ENCODE measurements around the gene JAKMIP1.

JAKMIP1 gene

DNA sequence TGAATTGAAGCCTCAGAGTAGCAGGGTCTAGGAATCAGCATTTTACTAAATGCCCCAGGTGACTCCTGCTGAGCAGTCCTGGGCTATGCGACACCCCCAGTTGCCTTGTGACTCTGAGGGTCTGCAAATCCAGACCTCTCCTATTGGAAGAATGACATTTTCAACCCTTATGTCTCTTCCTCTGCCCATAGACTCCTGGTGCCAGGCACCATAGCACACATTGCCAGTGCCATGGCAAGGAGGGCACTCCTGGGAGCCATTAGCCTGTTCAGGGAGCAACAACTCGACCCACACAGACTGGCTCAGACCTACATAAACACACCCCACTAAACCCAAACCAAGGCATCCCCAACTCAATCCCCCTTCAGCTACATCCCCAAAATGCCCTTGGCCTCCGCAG lies 3.7 kb upstream of the JAKMIP1 start:
- TF ChIP-seq, protein P1, sequence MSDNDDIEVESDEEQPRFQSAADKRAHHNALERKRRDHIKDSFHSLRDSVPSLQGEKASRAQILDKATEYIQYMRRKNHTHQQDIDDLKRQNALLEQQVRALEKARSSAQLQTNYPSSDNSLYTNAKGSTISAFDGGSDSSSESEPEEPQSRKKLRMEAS (IDR thresholded peaks at IDR 0.05) = no peak
- TF ChIP-seq TEAD4 (IDR thresholded peaks at IDR 0.05) = no peak
- no peak for TF ChIP-seq CREB1 (IDR thresholded peaks at IDR 0.05; ENCODE audit: low read depth)
- TF ChIP-seq TCF12 (IDR thresholded peaks at IDR 0.05; ENCODE audit: low read depth) = no peak
- TF ChIP-seq ZBTB7A (IDR thresholded peaks at IDR 0.05; ENCODE audit: low read depth) = no peak
- TF ChIP-seq CEBPB (IDR thresholded peaks at IDR 0.05) = no peak
- no peak for TF ChIP-seq NFIC (IDR thresholded peaks at IDR 0.05)
- TF ChIP-seq RAD21 (IDR thresholded peaks at IDR 0.05; ENCODE audit: low read depth) = no peak

DNA sequence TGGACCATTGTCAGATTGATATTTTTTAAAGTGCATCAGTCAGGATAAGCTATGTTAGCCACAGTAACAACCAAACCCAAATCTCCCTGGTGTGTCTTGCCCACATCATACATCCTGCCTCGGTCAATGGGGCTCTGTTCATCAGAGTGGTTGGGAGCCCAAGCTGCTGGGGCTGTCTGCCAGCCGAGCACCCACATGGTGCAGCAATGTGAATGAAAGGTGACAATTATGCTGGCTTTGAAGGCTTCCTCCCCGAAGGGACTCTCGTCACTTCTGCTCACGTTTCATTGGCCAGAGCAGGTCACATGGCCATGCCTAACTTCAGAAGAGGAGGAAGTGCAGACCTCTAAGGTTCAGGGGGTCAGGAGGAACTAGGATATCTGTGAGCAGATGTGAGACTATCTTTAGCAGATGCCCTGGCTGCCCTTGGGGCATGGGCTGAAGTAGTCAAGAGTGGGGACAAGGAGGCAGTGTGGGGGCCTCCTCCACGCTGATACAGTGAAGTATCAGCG lies 1.3 kb upstream of the JAKMIP1 start:
- TF ChIP-seq, protein P2, sequence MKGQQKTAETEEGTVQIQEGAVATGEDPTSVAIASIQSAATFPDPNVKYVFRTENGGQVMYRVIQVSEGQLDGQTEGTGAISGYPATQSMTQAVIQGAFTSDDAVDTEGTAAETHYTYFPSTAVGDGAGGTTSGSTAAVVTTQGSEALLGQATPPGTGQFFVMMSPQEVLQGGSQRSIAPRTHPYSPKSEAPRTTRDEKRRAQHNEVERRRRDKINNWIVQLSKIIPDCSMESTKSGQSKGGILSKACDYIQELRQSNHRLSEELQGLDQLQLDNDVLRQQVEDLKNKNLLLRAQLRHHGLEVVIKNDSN (IDR thresholded peaks at IDR 0.05) = peak; percentile 77
- TF ChIP-seq, protein P3, sequence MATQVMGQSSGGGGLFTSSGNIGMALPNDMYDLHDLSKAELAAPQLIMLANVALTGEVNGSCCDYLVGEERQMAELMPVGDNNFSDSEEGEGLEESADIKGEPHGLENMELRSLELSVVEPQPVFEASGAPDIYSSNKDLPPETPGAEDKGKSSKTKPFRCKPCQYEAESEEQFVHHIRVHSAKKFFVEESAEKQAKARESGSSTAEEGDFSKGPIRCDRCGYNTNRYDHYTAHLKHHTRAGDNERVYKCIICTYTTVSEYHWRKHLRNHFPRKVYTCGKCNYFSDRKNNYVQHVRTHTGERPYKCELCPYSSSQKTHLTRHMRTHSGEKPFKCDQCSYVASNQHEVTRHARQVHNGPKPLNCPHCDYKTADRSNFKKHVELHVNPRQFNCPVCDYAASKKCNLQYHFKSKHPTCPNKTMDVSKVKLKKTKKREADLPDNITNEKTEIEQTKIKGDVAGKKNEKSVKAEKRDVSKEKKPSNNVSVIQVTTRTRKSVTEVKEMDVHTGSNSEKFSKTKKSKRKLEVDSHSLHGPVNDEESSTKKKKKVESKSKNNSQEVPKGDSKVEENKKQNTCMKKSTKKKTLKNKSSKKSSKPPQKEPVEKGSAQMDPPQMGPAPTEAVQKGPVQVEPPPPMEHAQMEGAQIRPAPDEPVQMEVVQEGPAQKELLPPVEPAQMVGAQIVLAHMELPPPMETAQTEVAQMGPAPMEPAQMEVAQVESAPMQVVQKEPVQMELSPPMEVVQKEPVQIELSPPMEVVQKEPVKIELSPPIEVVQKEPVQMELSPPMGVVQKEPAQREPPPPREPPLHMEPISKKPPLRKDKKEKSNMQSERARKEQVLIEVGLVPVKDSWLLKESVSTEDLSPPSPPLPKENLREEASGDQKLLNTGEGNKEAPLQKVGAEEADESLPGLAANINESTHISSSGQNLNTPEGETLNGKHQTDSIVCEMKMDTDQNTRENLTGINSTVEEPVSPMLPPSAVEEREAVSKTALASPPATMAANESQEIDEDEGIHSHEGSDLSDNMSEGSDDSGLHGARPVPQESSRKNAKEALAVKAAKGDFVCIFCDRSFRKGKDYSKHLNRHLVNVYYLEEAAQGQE (IDR thresholded peaks at IDR 0.05; ENCODE audit: low read depth) = no peak

DNA sequence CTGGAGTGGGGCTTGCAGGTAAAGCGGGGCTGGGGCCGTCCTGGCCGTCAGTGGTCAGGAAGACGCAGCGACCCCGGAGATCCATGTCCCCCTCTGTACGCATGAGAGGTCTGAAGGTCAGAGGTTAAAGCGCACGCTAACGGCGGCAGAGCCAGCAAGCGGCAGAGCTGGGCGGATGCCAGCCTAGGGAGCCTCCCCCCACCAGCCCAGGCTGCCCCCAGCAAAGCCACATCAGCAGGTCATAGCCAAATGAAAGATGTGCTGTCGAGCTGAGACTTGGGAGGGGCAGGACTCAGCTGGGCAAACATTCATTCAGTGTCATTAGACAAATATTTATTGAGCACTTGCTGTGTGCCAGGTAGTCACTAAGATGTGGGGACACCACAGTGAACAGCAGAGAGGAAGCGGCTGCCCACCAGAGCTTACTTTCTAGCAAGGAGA lies 593 bp upstream of the JAKMIP1 start:
- TF ChIP-seq TEAD4 (IDR thresholded peaks at IDR 0.05) (no peak), RAD21 (IDR thresholded peaks at IDR 0.05; ENCODE audit: low read depth) (no peak), TCF12 (IDR thresholded peaks at IDR 0.05; ENCODE audit: low read depth) (no peak), CREB1 (IDR thresholded peaks at IDR 0.05; ENCODE audit: low read depth) (no peak), CEBPB (IDR thresholded peaks at IDR 0.05) (no peak)
- TF ChIP-seq, protein P2 (IDR thresholded peaks at IDR 0.05) = no peak
- TF ChIP-seq, protein P1 (IDR thresholded peaks at IDR 0.05) = no peak

DNA sequence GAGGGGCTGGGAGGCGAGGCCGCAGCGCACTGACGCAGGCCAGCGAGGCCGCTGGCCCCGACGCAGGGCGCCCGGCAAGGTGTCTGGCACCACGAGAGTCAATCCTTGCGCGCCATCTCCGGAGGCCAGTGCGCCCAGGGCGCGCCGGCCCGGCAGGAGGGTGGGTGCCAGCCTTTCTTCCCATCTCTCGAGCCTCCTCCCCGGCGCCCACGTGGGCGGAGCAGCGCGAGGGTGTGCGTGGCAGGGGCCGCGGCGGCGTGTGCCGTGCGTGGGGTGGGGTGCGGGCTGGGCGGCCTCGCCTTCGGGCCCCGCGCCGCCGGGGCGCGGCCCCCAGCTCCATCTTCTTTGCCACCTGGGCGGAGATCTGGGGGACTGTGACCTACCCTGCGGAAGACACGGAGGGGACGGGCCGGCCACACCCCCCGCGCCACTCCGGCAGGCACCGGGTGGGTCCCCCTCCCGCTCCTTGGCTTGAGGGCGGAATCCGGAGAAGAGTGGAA lies 877 bp downstream of the JAKMIP1 start:
- TF ChIP-seq, protein P1 (IDR thresholded peaks at IDR 0.05) = no peak
- TF ChIP-seq TAF1 (IDR thresholded peaks at IDR 0.05; ENCODE audit: low read depth) = no peak
- TF ChIP-seq CEBPB (IDR thresholded peaks at IDR 0.05) = no peak
- TF ChIP-seq FOXM1 (IDR thresholded peaks at IDR 0.05; ENCODE audit: borderline replicate concordance, low read depth) = no peak
- no peak for TF ChIP-seq EGR1 (IDR thresholded peaks at IDR 0.05)
- no peak for TF ChIP-seq TCF12 (IDR thresholded peaks at IDR 0.05; ENCODE audit: low read depth)
- TF ChIP-seq TEAD4 (IDR thresholded peaks at IDR 0.05) = no peak
- TF ChIP-seq, protein P3 (IDR thresholded peaks at IDR 0.05; ENCODE audit: low read depth) = no peak
- no peak for TF ChIP-seq RAD21 (IDR thresholded peaks at IDR 0.05; ENCODE audit: low read depth)
- TF ChIP-seq CREB1 (IDR thresholded peaks at IDR 0.05; ENCODE audit: low read depth) = no peak

DNA sequence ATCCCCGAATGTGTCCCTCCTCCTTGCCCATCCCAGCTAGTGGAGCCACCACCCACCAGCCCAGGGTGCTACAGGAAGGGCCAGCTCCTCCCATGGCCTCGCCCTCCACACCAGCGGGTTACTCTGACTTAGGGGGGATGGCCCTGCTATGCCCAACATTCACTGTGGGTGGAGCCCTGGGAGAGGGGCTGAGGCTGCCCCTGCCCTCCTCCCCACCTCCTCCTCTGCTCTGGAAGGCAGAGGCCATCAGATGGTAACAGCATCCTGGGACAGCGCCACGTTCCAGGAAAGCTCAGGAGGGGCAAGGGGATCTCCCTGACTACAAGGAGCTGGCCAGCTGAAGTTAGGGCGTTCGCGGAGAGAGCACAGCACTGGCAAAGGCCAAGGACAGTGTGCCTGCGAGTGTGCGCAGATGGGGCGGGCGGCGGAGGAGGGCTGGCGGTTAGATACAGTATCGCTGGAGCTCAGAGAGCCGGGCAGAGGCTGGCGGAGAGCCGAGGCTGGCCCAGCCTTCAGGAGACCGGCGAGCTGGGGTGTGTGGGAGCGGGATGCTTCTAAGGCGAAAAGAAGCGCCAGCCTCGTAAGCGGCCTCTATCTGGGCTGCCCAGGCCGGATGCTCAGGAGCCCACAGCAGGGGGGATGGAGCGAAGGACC lies 1.5 kb downstream of the JAKMIP1 start:
- TF ChIP-seq, protein P2 (IDR thresholded peaks at IDR 0.05) = no peak
- TF ChIP-seq EP300 (IDR thresholded peaks at IDR 0.05; ENCODE audit: borderline replicate concordance) (no peak), NFIC (IDR thresholded peaks at IDR 0.05) (no peak), EGR1 (IDR thresholded peaks at IDR 0.05) (no peak), CREB1 (IDR thresholded peaks at IDR 0.05; ENCODE audit: low read depth) (no peak), RAD21 (IDR thresholded peaks at IDR 0.05; ENCODE audit: low read depth) (no peak), YY1 (IDR thresholded peaks at IDR 0.05; ENCODE audit: low read depth) (no peak), CEBPB (IDR thresholded peaks at IDR 0.05) (no peak), FOXM1 (IDR thresholded peaks at IDR 0.05; ENCODE audit: borderline replicate concordance, low read depth) (no peak), ZBTB7A (IDR thresholded peaks at IDR 0.05; ENCODE audit: low read depth) (no peak)
- TF ChIP-seq, protein P1 (IDR thresholded peaks at IDR 0.05) = no peak
